K562 (cell line): ENCODE data around the gene TRAPPC2L. TPM values are rescaled to one million over a fixed set of nuclear protein-coding genes. Genes with fewer than 3 reads are reported as not detected.

Source experiments
- ATAC-seq: fragments of 200-7000 bp; cut with Tn5 transposase; 3 replicates; pipeline ENCODE4 v1.9.1; 2020; ENCODE audit warnings: moderate library complexity
- BruUV-seq: library from RNA; stranded (reverse); fragments of 400-500 nt; replicated peaks from 2 replicates; lab custom pipeline; 2021; lab: Mats Ljungman, UMichigan
- CTCF ChIA-PET: fragments of 300-600 bp; formaldehyde crosslinking; extraction: SDS; loops from one replicate; lab custom pipeline; 2021; ENCODE audit warnings: low intra/inter-chr PET ratio; lab: Yijun Ruan, JAX
- POLR2A ChIA-PET: fragments of 300-600, 350-650 bp; sonication (Branson Sonifier 250); formaldehyde crosslinking; extraction: SDS; loops from one replicate; lab custom pipeline; 2021; ENCODE audit warnings: antibody characterized with exemption, inconsistent platforms; lab: Yijun Ruan, JAX
- DNase-seq, 4 experiments: peaks; one replicate each; pipeline versions ENCODE4 v3.0.0 to v3.0.0-alpha.2; 2011 to 2018; ENCODE audit warnings: low spot score in 3 of 4, mixed read lengths in 3 of 4; ENCODE audit errors: extremely low read depth in 1 of 4
- FAIRE-seq: peaks from 2 replicates; lab custom pipeline; 2011; peaks lifted over from hg19 to GRCh38; lab: Jason Lieb, UNC
- H2AFZ ChIP-seq: 2 replicates; pipeline ENCODE4 v1.6.0; 2011; ENCODE audit warnings: low read depth, low read length, control low read depth, inconsistent platforms
- H3K27ac ChIP-seq: fragments of 200-600 bp; 3 replicates; pipeline ENCODE4 v1.8.0; 2011; ENCODE audit warnings: low read depth, mild to moderate bottlenecking, control low read depth, inconsistent platforms, low read length, moderate library complexity, mixed read lengths; ENCODE audit errors: extremely low read depth
- H3K27me3 ChIP-seq, 2 experiments: fragments of 300-600 bp in 1 of 2; 2 replicates in 1 of 2; 3 replicates in 1 of 2; pipeline versions ENCODE4 v1.6.0 to v1.8.0; 2011; ENCODE audit warnings: inconsistent platforms in 2 of 2, low read length in 2 of 2, mild to moderate bottlenecking in 1 of 2, mixed read lengths in 1 of 2, moderate library complexity in 1 of 2; ENCODE audit not compliant: control insufficient read depth in 2 of 2, insufficient read depth in 2 of 2
- H3K36me3 ChIP-seq: fragments of 300-600 bp; 3 replicates; pipeline ENCODE4 v1.8.0; 2011; ENCODE audit warnings: mild to moderate bottlenecking, low read length, inconsistent platforms; ENCODE audit not compliant: control insufficient read depth, insufficient read depth
- H3K4me1 ChIP-seq, 2 experiments: fragments of 200-600 bp in 1 of 2; replicated peaks in 1 of 2; 2 replicates in 1 of 2; 3 replicates in 1 of 2; pipeline versions ENCODE4 v1.5.1 to v1.8.0; 2011; ENCODE audit warnings: inconsistent platforms in 2 of 2, low read length in 2 of 2, mild to moderate bottlenecking in 1 of 2, mixed read lengths in 1 of 2, moderate library complexity in 1 of 2; ENCODE audit not compliant: control insufficient read depth in 2 of 2, insufficient read depth in 2 of 2
- H3K4me2 ChIP-seq: 2 replicates; pipeline ENCODE4 v1.6.1; 2011; ENCODE audit warnings: low read length, control low read depth, inconsistent platforms, mixed read lengths; ENCODE audit not compliant: insufficient read depth
- H3K4me3 ChIP-seq: fragments of 200-600 bp; sonication (generic), shearing (Covaris generic); 2 replicates; pipeline ENCODE4 v1.5.1; 2016; ENCODE audit warnings: control low read depth, inconsistent platforms
- H3K79me2 ChIP-seq: fragments of 200-600 bp; 3 replicates; pipeline ENCODE4 v1.8.0; 2011; ENCODE audit warnings: low read length, inconsistent platforms; ENCODE audit not compliant: control insufficient read depth, insufficient read depth
- H3K9ac ChIP-seq, 2 experiments: 2 replicates each; pipeline versions ENCODE4 v1.6.0 to v1.6.1; 2011; ENCODE audit warnings: low read depth in 2 of 2, low read length in 2 of 2, control low read depth in 1 of 2, inconsistent platforms in 1 of 2, mild to moderate bottlenecking in 1 of 2, mixed read lengths in 1 of 2; ENCODE audit not compliant: insufficient read depth in 1 of 2
- H3K9me1 ChIP-seq: one replicate; pipeline ENCODE4 v1.6.0; 2011; ENCODE audit warnings: inconsistent platforms, mild to moderate bottlenecking, low read length, moderate library complexity; ENCODE audit not compliant: control insufficient read depth, insufficient read depth
- H3K9me3 ChIP-seq: replicated peaks from 2 replicates; pipeline ENCODE4 v1.5.1; 2011; ENCODE audit warnings: low read depth, low read length, inconsistent platforms; ENCODE audit not compliant: control insufficient read depth, insufficient read depth
- H4K20me1 ChIP-seq: replicated peaks from 2 replicates; pipeline ENCODE4 v1.6.1; 2011; ENCODE audit warnings: low read length, inconsistent platforms, mixed read lengths; ENCODE audit not compliant: control insufficient read depth, insufficient read depth
- ADNP ChIP-seq: fragments of 200-800 bp; sonication (Bioruptor generic); IDR thresholded peaks from 2 replicates; pipeline ENCODE4 v1.6.1; 2016; ENCODE audit warnings: missing genetic modification characterization, missing compliant biosample characterization
- ETV5 ChIP-seq: sonication (generic); formaldehyde crosslinking; IDR thresholded peaks from 2 replicates; pipeline ENCODE4 v1.4.0; 2020; ENCODE audit warnings: low read depth, mild to moderate bottlenecking, missing genetic modification reagents
- GTF2A2 ChIP-seq: IDR thresholded peaks from 2 replicates; pipeline ENCODE4 v1.6.1; 2016; ENCODE audit warnings: mild to moderate bottlenecking, missing genetic modification characterization, missing compliant biosample characterization
- KLF6 ChIP-seq: fragments of 250-450 bp; sonication (Bioruptor Pico); IDR thresholded peaks from 2 replicates; pipeline ENCODE4 v1.4.0; 2020; ENCODE audit warnings: mild to moderate bottlenecking, moderate library complexity, borderline replicate concordance
- MEF2D ChIP-seq: conservative IDR thresholded peaks from 2 replicates; pipeline ENCODE4 v1.6.1; 2016; ENCODE audit warnings: low read depth, missing genetic modification characterization, missing compliant biosample characterization
- NBN ChIP-seq: fragments of 450-650 bp; IDR thresholded peaks from 2 replicates; pipeline ENCODE4 v1.6.1; 2016; ENCODE audit warnings: low read depth, mild to moderate bottlenecking
- NUFIP1 ChIP-seq: fragments of 450-650 bp; IDR thresholded peaks from 2 replicates; pipeline ENCODE4 v1.6.1; 2018; ENCODE audit not compliant: partially characterized antibody
- POLR2G ChIP-seq: fragments of 200-400 bp; formaldehyde crosslinking; IDR thresholded peaks from 2 replicates; pipeline ENCODE4 v1.6.1; 2017; ENCODE audit warnings: low read depth, mild to moderate bottlenecking, antibody characterized with exemption, low read length, moderate library complexity
- POU5F1 ChIP-seq: fragments of 150-350 bp; IDR thresholded peaks from 2 replicates; pipeline ENCODE4 v1.6.1; 2014; ENCODE audit warnings: borderline replicate concordance, low read length, low read depth, mild to moderate bottlenecking; ENCODE audit not compliant: partially characterized antibody
- SMARCC2 ChIP-seq: fragments of 450-650 bp; IDR thresholded peaks from 2 replicates; pipeline ENCODE4 v1.6.1; 2017; ENCODE audit warnings: antibody characterized with exemption, moderate library complexity, mild to moderate bottlenecking, low read depth
- SUPT5H ChIP-seq: fragments of 450-650 bp; IDR thresholded peaks from 2 replicates; pipeline ENCODE4 v1.6.1; 2016
- TFAP4 ChIP-seq: sonication (generic); formaldehyde crosslinking; IDR thresholded peaks from 2 replicates; pipeline ENCODE4 v1.8.0; 2022; ENCODE audit warnings: missing genetic modification reagents, mild to moderate bottlenecking, moderate library complexity, borderline replicate concordance
- USF2 ChIP-seq: sonication (generic); formaldehyde crosslinking; IDR thresholded peaks from 2 replicates; pipeline ENCODE4 v1.5.0; 2020; ENCODE audit warnings: missing genetic modification reagents
- ZKSCAN3 ChIP-seq: fragments of 250-450 bp; sonication (Bioruptor Pico); IDR thresholded peaks from 2 replicates; pipeline ENCODE4 v1.4.0; 2020
- ZNF316 ChIP-seq: fragments of 450-650 bp; IDR thresholded peaks from 2 replicates; pipeline ENCODE4 v1.6.1; 2016
- ZNF511 ChIP-seq: sonication (generic); formaldehyde crosslinking; IDR thresholded peaks from 2 replicates; pipeline ENCODE4 v1.8.0; 2022; ENCODE audit warnings: mild to moderate bottlenecking, missing genetic modification reagents
- ZNF668 ChIP-seq: fragments of 250-450 bp; sonication (Bioruptor Pico); IDR thresholded peaks from 2 replicates; pipeline ENCODE4 v1.8.0; 2022; ENCODE audit warnings: mild to moderate bottlenecking, inconsistent platforms
- WGBS: fragments of 100-300 bp; shearing (Covaris generic); methylation state at CpG from one replicate; pipeline ENCODE4 v1.1.6; 2016; ENCODE audit warnings: low coverage, mixed read lengths; ENCODE audit not compliant: insufficient coverage; ENCODE audit errors: missing lambda C conversion rate; 5-methylcytosine and 5-hydroxymethylcytosine counted together
- in situ Hi-C: fragments of 300-500 bp; cut with MboI; formaldehyde crosslinking; loops from 4 replicates; pipeline ENCODE4 v1.15.0; 2018; ENCODE audit warnings: inconsistent platforms, mixed read lengths
- intact Hi-C: fragments of 100-400 bp; cut with micrococcal nuclease; formaldehyde crosslinking; loops from 2 replicates; pipeline ENCODE4 v1.14.2; 2022
- polyA plus RNA-seq, 8 experiments: library from polyadenylated mRNA; depleted of rRNA in 4 of 8; stranded (reverse) in 5 of 8; unstranded in 3 of 8; fragments of >200 nt; fragmentation: Nextera tagmentation in 2 of 8; fragmentation: Illumina TruSeq in 1 of 8; extraction: Ambion mirVana in 2 of 8; extraction: Trizol in 1 of 8; gene quantifications; 2 replicates each; pipeline versions ENCODE4 v1.2.1 to v1.2.3, GENCODE V29; 2011 to 2014; ENCODE audit warnings: inconsistent platforms in 1 of 8, missing spikeins in 1 of 8
- total RNA-seq, 7 experiments: library from RNA; depleted of rRNA in 6 of 7; stranded (reverse); fragments of >200 nt in 6 of 7; fragmentation: Illumina TruSeq in 2 of 7; extraction: Trizol in 2 of 7; gene quantifications; 2 replicates each; pipeline versions ENCODE4 v1.2.1 to v1.2.3, GENCODE V29; 2011 to 2021; ENCODE audit warnings: low replicate concordance in 1 of 7
- TF ChIP-seq, protein P1 (sequence below): sonication (generic); formaldehyde crosslinking; IDR thresholded peaks from 2 replicates; pipeline ENCODE4 v1.9.0; 2022; ENCODE audit warnings: mild to moderate bottlenecking, missing genetic modification reagents

Gene TRAPPC2L
- total and polyA plus RNA-seq, 9 of the 15 experiments (the other 6 are each of a cell fraction or from before 2014, with no cell fraction given) = 60.4 to 398 (median 97.5) TPM

DNA sequence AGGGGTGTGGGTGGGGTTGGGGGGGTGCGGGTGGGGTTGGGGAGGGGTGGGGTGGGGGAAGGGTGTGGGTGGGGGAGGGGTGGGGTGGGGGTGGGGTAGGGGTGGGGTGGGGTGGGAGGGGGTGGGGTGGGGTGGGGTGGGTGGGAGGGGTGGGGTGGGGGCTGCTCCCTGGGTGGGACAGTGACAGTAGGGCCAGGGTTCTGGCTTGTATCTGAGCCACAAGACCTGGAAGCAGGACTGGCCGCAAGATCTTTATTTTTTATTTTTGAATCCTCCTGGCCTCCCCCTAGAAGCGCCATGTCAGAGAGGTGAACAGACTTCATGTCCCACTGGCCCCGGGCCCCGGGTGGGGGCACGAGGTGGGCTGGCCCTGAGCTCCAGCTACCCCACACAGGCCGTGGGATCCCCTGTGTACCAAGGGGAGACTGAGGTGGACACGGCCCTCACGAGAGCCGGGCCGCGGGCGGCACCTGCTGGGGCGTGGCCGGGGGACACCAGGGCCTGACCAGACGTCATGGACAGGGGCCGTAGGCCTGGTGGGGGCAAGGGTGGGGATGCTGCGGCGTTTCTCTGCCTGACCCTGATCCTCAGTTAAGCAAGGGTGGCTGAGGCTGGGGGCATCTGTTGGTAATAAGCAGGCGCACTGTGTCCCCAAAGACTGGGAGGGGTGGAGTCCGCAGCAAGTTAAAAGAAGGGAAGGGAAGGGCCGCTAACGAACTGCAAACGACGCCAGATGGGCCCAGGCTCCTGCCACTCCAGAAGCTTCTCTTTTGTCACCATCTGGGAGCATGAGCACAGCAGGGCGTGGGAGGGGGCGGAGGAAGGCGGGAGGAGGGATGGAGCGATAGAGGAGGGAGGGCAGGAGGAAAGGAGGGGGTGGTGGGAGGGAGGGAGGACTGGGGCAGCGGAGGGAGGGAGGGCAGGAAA lies 31.8 kb downstream of the TRAPPC2L start:
- Histone ChIP-seq H3K36me3 (peaks cover 95% of the 10 kb centered on the region), H3K4me2 (no peak overlapping the region), H3K9me1 (no peaks in the 10 kb centered on the region), H3K27ac (peak overlapping the region; percentile 65; the same call in 2 of the 3 replicates), H4K20me1 (no peaks in the 10 kb centered on the region), H3K4me1 (peaks cover 0 to 61% of the 10 kb centered on the region in 2 experiments; a peak in 3 of 5 replicates), H2AFZ (no peak overlapping the region), H3K79me2 (peaks cover 27% of the 10 kb centered on the region), H3K9ac (no peak overlapping the region), H3K9me3 (peaks cover 29% of the 10 kb centered on the region), H3K27me3 (no peaks in the 10 kb centered on the region), H3K4me3 (no peak overlapping the region)
- ChIA-PET POLR2A (interaction anchor here (1.0 kb wide), 1 partner anchor 79 kb away, joined by 3 read pairs; no protein-coding TSS in a partner anchor), CTCF (no interaction called here)
- 66% methylated on average over 21 of the region's 30 CpGs for whole genome bisulfite sequencing
- in situ Hi-C loops (no loop called here), intact Hi-C loops (no loop called here)
- DNase-seq (peak; percentile 44 to 49 (median 46)), ATAC-seq (peak; percentile 61), FAIRE-seq (no peak)
- BruUV-seq = no TSS peak
- TF ChIP-seq SMARCC2 (no peak), ZNF668 (CRISPR knock-in tag) (no peak), SUPT5H (peak; percentile 56), MEF2D (no peak), POLR2G (peak; percentile 82), ZNF511 (CRISPR knock-in tag) (no peak), POU5F1 (no peak), ZNF316 (no peak), GTF2A2 (tag) (no peak), NBN (no peak), ZKSCAN3 (CRISPR knock-in tag) (no peak), ETV5 (CRISPR knock-in tag) (no peak), USF2 (CRISPR knock-in tag) (no peak), NUFIP1 (no peak), TFAP4 (CRISPR knock-in tag) (0 out of 2 replicates have a peak, but pooled peaks have one; percentile 11), ADNP (no peak), KLF6 (CRISPR knock-in tag) (no peak)
- TF ChIP-seq, protein P1, sequence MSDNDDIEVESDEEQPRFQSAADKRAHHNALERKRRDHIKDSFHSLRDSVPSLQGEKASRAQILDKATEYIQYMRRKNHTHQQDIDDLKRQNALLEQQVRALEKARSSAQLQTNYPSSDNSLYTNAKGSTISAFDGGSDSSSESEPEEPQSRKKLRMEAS (CRISPR knock-in tag) = no peak
